HG03025 (cell line): ENCODE measurements around the gene GBGT1.

Experiments
- ATAC-seq: cut with Tn5 transposase; IDR thresholded peaks from one replicate; pipeline ENCODE4 v1.9.1; 2021; ENCODE audit warnings: mild to moderate bottlenecking, moderate library complexity; ENCODE audit not compliant: unreplicated experiment, low FRiP score

The GBGT1 gene

GRCh38 chr9:133129001-133129795 is 34.5 kb downstream of the GBGT1 start:
- ATAC-seq, result no peak

- ATAC-seq, result no peak
Measured at GRCh38 chr9:133128152-133128551, 35.6 kb downstream of the GBGT1 start.

- ATAC-seq, result no peak
Measured at GRCh38 chr9:133127340-133127981, 36.3 kb downstream of the GBGT1 start.

GRCh38 chr9:133126697-133127339 is 36.9 kb downstream of the GBGT1 start:
- no peak for ATAC-seq

GRCh38 chr9:133125941-133126696 is 37.6 kb downstream of the GBGT1 start:
- no peak for ATAC-seq

GRCh38 chr9:133124907-133125275 is 38.8 kb downstream of the GBGT1 start:
- ATAC-seq, result no peak

- no peak for ATAC-seq
Measured at GRCh38 chr9:133124123-133124906, 39.4 kb downstream of the GBGT1 start.

- no peak for ATAC-seq
Measured at GRCh38 chr9:133122935-133123611, 40.6 kb downstream of the GBGT1 start.

GRCh38 chr9:133122605-133122934 is 41.1 kb downstream of the GBGT1 start:
- ATAC-seq, result no peak

- ATAC-seq, result no peak
Measured at GRCh38 chr9:133121915-133122550, 41.7 kb downstream of the GBGT1 start.

- peak; percentile 57 for ATAC-seq
Measured at GRCh38 chr9:133121198-133121914, 42.4 kb downstream of the GBGT1 start, which contains the start of gene RALGDS. Gene RALGDS, minus strand, starts transcription at chr9:133121240. Its CDS starts 86 bp downstream, at chr9:133121154.

GRCh38 chr9:133120501-133121197 is 43.1 kb downstream of the GBGT1 start:
- no peak for ATAC-seq

- ATAC-seq, result no peak
Measured at GRCh38 chr9:133119846-133120500, 43.7 kb downstream of the GBGT1 start.

GRCh38 chr9:133119103-133119845 is 44.4 kb downstream of the GBGT1 start:
- no peak for ATAC-seq

GRCh38 chr9:133118568-133118967 is 45.1 kb downstream of the GBGT1 start:
- ATAC-seq, result no peak

- no peak for ATAC-seq
Measured at GRCh38 chr9:133118179-133118520, 45.6 kb downstream of the GBGT1 start.
